HUDEP-2 (cell line): ENCODE measurements around the gene ATP23.
A peak's percentile ranks its signal among the peaks of the same experiment; 100 is the strongest.

Experiments
- DNase-seq, 76 experiments: peaks; one replicate each; lab custom pipeline; 2025; ENCODE audit not compliant: unreplicated experiment in 76 of 76; lab: John Stamatoyannopoulos, UW

The ATP23 gene

DNA sequence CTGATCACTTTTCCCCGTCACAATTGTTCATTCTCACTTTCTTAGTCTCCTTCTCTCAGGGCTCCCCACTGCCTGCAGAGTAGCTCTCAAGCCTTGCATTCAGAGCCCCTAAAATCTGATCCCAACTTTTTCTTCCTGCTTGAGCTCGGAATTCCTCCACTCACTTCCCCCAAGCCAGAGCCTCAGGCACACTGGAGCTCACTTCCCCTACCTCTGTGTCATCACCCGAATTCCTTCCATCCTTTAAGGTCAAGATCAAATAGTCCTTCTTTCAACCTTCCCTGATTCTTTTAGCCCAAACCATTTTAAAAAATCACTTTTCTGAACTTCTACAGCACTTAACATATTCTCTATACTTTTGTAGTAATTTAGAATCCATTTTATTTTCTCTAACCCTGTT, 34.1 kb upstream of the ATP23 start:
- DNase-seq: no peak

- no peak for DNase-seq
Observed at GRCh38 chr12:57908511-57908910, 32.9 kb upstream of the ATP23 start.

GRCh38 chr12:57909056-57909455, 32.3 kb upstream of the ATP23 start:
- DNase-seq: no peak

- DNase-seq: no peak
Observed at GRCh38 chr12:57909611-57910010, 31.8 kb upstream of the ATP23 start.

DNA sequence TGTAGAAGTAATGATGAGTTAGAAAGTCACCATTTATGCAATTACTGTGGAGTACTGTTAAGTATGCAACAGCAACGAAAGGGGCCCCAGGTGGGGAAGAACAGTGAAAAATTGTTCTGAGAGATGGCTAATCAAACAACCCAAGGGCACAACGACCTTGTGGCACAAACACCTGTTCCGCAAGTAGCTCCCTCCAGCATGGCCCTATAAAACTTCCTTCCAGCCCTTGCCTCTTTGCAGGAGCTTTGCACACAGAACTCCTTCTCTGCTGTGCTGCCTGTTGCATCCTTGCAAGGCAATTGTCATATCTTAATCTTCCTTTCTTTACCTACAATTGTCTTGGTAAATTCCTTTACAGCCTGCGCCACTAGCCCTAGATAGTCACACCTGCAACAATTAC, 23.2 kb upstream of the ATP23 start:
- DNase-seq: no peak

DNA sequence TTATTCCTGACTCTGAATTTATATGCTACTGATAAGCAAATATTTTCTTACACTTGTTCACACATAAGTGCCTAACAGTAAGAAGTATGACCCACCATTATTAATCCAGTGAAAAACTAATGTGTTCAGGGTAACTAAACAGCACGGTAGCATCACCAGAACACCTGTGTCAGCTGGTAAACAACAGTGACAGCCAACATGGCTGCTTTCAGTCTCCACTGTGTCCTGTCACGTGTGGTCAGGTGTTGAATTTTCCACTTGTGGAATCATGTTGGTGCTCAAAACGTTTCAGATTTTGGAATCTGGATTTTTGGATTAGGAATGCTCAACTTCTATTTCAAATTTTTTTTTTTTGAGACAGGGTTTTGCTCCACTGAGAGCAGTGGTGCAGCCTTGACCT, 14.3 kb upstream of the ATP23 start:
- DNase-seq: no peak

DNA sequence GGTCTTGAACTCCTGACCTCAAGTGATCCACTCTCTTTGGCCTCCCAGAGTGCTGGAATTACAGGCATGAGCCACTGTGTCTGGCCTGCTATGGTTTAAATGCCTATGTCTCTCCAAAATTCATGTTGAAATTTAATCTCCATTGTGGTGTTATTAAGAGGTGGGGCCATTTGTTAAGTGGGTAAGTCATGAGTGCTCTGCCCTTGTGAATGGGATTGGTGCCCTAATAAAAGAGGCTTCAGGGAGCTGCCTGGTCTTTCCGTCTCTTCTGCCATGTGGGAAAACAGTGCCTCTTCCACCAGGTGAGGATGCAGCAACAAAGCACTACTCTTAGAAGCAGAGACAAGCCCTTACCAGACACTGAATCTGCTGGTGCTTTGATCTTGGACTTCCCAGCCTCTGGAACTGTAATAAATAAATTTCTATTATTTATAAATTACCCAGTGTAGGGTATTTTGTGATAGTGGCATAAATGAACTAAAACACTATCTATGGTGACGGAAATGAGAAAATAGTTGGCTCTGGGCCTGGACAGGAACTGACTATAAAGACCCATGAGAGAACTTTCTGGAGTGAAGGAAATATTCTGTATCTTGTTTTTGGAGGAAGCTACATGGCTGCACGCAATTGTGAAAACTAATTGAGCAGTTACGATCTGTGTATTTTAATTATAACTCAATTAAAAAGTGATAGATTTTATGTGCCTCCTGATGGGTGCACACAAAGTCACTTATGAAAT, 12.1 kb upstream of the ATP23 start:
- no peak for DNase-seq

- DNase-seq: peak in 7 of 76 experiments; percentile 7 to 52 (median 27)
Observed at GRCh38 chr12:57934819-57935218, 6.5 kb upstream of the ATP23 start.

- DNase-seq: peak in 3 of 76 experiments; percentile 33 to 52 (median 36)
Observed at GRCh38 chr12:57935331-57935730, 6.0 kb upstream of the ATP23 start.

DNA sequence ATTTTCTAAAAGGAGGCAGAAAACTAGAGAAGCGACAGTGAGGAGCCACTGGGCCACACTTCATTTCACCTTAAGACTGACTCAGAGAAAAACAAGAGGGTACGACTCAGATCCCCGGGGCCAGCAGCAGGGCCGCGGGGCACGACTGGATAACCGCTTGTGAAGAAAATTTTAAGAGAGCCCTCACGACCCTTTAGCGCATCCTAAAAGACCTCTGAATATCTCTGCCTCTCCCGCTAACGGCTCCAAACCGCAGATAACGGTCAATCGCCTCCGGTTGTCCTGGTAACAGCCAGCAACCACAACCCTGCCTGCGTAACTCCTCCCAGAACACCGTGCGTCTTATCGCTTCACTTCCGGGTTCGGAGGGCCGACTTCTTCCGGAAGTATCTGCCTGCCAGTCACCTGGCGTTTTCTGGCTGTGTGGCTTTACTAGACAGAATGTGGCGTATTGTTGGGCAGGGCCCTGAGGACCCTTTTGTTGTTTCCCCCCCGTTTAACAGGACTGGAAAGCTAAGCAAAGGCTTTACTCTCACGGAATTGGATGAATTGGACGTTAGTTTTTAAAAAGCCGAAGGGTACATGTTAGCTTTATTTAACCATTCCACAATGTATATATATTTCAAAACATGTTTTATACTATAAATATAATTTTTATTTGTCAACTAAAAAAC, 5.4 kb upstream of the ATP23 start:
- DNase-seq: peak in 75 of 76 experiments; percentile 31 to 99 (median 95)

DNA sequence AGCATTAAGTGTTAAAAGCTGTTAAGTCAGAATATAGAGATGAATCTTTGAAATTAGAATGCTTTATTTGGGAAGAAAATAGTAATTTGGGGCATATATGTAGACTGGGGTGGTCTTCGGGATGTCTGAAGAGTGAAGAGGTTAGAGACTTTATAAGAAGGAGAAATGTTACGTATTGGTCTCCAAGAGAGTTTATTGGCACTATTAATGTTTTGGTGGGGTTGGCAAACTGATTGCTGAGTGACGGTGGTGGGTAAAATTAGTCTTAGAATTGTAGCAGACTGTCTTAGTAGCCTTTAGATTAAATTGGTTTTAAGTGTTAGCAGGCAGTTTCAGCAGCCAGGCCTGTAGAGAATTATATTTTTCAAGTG, 4.9 kb upstream of the ATP23 start:
- DNase-seq: peak in 2 of 76 experiments; percentile 18 to 29

GRCh38 chr12:57939291-57939690, 2.1 kb upstream of the ATP23 start:
- DNase-seq: no peak

- DNase-seq: peak in 1 of 76 experiments; percentile 24
Observed at GRCh38 chr12:57940052-57940914, 1.1 kb upstream of the ATP23 start.

- DNase-seq: peak in 8 of 76 experiments; percentile 22 to 62 (median 46)
Observed at GRCh38 chr12:57940915-57941164, 527 bp upstream of the ATP23 start.

DNA sequence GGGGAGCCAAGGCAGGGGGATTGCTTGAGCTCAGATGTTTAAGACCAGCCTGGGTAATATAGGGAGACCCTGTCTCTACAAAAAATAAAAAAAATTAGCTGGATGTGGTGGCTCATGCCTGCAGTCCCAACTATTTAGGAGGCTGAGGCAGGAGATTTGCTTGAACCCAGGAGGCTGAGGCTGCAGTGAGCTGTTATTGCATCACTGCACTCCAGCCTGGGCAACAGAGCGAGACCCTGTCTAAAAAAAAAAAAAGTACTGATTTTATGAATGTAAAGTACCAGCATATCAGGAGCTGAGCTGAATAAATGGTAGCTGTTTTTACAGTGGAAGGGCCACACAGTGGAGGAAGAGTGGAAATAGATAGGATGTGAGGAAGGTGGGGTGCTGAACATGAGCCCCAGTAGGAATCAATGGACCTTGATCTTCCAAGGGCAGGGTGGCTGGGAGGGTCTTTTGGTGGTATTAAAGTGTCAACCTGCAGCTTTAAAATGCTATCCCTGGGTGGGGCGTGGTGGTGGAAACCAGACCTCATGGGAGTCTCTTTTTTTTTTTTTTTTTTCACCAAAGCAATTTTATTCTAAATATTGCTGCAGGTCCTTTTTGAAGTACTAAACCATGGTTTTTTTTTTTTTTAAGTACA, 2.2 kb downstream of the ATP23 start:
- DNase-seq: peak in 5 of 76 experiments; percentile 2 to 6 (median 3)

- no peak for DNase-seq
Observed at GRCh38 chr12:57944313-57945023, 3.1 kb downstream of the ATP23 start.

DNA sequence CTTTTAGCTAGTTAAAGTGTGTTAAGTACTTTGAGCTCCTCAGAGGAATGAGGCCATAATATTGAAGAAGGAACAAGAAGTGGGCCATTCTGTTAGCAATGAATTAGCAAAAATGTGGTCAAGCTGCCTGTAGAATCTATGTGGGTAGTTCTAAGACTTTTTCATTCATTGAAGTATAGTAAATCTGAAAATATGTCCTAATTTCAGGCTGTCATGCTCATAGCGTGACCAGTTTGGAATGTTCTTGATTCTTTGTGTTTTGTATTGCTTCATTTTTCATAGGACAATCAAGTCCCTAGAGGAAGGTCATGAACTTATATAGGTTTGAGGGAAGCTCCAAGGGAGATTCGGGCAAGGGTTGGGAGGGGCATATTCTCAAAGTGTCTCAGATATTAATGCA, 11.4 kb downstream of the ATP23 start:
- DNase-seq: no peak

DNA sequence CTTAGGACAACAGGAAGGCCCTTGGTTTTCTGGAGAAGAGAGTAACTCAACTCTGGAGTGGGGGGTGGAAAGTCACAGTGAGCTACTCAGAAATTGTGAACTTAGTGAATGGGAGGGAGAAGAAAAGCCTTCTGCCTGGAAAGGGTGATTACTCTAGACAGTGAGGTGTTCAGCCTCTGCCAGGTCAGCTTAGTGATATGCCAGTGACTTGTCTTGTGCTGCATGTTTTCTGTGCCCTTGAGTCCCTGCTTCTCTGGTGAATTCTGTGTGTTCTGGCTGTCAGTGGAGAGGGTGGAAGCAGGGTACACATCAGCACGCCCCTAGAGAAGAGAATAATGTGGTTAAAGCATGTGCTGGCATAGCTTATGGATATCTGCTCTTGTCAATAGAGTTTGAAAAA, 13.4 kb downstream of the ATP23 start:
- no peak for DNase-seq

DNA sequence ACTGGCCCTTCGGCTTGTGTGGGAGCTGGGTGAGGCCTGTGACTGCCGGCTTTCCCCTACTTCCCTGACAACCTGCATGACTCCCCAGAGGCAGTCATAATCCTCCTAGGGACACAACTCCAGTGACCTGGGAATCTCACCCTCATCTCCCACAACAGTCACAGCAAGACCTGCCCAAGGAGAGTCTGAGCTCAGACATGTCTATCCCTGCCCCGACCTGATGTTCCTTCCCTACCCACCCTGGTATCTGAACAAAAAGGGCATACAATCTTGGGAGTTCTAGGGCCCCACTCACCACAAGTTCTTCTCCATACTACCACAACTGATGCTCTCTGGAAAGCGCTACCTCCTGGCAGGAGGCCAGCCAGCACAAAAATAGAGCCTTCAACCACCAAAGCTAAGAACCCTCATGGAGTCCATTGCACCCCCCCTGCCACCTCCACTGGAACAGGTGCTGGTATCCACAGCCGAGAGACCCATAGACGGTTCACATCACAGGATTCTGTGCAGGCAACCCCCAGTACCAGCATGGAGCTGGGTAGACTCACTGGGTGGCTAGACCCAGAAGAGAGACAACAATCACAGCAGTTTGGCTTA, 16.8 kb downstream of the ATP23 start:
- no peak for DNase-seq

- no peak for DNase-seq
Observed at GRCh38 chr12:57964421-57964820, 23.1 kb downstream of the ATP23 start.
